Measurements from ENCODE around the gene MS4A8.
"Not testable (repeated sequence)": the region's sequence is repeated elsewhere in the genome, so short reads cannot be mapped to it uniquely, and the experiment has no call there.

The MS4A8 gene

DNA sequence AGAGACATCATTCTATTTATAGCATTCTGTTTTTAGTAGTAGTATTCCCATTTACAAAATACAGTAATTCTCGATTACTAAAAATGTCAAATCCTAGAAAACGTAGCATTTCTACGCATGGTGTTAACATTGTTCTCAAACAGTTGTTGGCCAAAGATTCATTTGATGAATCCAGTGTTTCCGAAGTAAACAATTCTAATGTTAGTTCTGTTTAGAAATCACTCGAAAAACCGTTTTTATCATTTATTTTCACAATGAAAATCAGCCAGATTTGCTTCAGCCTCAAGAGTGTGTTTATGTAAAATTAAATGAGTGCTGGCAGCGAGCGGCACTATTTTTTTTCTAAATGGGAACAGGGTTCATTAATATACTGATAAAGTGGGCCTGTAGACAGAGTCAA is 32.2 kb downstream of the MS4A8 start:
- no peak for DNase-seq

DNA sequence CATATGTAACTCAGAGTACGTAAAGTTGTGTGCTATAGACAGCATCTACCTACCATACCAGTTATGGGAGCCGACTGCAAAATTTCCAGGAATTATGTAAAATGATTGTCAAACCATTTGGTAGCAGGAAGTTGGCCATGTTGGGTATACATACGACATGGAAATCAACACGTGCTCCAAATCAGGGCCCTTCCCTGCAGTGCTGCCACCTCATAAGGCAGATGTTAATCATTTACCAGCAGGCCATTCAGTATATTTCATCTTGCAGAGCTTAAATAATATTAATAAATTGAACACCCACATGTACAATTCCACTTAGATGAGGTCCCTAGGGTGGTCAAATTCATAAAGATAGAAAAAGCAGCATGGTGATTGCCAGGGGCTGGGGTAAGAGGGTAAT is 34.9 kb downstream of the MS4A8 start:
- DNase-seq, result no peak

DNA sequence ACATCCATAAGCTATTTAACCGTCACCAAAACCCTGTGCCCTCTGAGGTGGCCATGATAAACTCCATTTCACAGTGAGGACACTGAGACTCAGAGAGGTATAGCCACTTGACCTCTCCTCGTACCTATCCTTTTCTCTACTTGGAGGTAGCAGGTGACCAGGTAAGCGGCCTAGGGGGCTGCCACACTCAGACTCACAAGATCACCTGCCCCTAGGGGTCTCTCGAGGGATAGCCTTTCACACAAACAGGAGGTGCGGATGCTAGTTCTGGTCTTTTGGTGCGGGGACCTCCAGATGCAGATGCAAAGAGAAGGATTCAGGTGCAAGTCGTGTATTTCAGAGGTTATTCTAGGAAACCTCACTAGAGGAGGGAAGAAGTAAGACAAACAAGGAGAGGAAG is 39.7 kb downstream of the MS4A8 start:
- DNase-seq, result no peak

DNA sequence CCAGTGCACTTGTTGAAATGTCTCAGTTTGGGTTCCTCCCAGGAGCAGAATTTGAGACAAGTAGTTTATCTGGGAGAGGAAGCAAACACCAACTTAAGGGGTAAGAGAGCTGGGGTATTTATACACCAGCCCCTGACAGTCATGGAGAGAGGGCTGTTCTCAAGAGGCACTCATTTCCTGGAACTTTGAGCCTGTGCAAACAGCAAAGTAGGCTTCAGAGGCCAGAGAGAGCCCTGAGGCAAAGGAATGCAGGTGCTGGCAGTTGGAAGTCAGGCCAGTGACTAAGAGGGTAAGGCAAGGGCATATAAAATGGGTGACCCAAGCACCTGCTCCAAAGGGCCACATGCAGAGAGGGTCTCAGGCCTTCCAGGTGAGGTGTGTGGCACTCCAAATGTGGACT is 41.2 kb downstream of the MS4A8 start:
- DNase-seq, result no peak

DNA sequence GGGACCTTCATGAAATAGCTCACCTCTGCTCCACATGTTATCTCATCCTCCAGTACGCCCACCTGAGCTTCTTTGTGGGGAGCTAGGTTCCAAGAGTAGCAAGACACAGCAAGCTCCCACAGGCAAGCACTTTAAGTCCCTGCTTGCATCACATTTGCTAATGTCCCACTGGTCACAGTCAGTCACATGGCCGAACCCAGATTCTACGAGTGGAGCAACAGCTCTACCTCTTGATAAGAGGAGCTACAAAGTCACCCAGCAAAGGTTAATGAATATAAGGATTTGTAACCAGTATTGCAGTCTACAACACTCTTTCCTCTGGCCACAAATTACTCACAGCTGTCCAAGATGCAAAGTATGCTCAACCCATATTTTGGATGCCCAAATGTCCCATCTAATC is 42.0 kb downstream of the MS4A8 start:
- DNase-seq, result no peak

DNA sequence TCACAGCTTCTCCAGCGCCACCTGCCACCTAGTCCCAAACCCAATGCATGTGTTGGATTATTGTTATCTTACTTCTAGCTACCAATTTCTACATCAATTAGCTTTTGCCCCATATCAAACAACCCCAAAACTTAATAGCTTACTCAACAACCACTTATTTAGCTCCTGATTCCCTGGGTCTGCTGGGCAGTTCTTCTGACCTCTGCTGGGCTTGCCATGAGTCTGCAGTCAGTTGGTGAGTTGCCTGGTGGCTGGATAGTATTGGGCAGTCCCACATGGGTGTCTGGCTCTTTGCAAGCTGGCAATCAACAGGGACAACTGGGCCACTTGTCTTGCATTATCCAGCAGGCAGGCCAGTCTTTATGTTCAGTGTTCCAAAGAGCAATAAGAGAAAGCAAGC is 43.6 kb downstream of the MS4A8 start:
- DNase-seq, result no peak

DNA sequence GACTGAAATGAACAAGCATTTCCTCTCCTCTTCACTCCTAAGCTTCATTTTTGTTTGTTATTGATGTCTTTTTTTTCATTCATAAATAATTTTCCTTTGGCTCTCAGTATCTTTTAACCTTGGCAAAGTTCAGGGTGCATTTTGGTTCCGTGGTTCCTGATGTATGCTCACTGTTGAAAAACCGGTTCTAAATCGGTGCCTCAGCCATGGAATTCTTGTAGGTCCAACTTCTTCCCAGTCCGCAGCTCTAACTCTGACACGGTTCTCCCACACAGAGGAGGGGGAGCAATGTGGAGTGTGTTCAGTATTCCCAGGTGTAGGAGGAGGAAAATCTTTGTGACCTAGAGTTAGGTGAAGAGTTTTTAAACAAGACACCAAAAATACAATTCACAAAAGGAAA is 44.7 kb downstream of the MS4A8 start:
- no peak for DNase-seq

DNA sequence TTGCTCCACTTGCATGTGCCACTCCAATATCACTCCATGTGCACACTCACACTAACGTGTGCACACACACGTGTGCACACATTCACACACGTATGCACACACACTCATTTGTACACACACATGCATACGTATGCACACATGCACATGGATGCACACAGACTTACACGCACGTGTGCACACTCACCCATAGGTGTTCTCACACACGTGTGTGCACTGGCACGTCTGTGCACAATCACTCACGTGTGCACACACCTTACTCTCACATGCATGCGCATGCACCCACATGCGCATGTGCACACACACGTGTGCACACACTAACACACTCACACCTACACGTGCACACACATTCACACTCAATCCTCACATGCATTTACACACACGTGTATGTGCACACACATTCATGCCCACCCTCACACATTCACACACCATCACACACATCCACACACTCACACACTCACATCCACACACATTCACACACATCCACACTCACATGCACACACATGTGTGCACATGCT is 48.0 kb downstream of the MS4A8 start:
- no peak for DNase-seq

DNA sequence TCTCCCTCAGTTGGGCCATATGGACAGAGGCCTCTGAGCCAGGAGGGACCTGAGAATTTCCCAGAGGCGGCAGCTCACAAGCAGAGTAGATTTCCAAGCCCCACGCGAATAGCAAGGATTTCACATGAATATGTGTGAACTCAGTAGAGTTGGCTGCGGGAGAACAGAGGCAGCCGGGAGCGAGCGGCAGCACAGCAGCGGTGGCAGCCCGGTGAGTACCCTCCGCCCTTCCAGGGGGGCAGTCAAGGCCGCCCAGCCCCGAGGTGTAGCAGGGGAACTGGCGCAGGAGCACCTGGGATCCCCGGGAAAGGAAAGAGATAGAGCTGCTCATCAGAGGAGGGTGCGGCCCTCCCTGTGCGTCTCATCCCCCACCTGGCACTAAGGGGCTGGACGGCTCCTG is 48.8 kb downstream of the MS4A8 start:
- DNase-seq, result no peak

DNA sequence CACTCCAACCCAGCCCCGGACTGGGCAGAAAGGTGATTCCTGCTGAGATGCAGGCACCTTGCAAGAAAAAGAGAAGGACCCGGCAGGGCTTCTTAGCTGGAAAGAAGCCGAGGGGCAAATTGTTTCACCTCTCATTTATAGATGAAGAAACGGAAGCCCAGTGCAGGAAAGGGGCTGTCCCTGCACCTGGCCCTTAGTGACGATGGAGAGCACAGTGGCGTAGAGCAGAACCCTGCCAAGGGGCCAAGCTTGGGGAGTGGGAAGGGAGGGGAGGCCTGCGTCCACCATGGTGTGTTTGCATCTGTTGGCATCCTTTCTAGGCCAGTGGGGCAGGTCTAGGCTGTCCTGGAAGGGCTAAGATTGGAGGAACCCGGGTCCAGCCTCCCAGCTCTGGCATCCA is 49.4 kb downstream of the MS4A8 start:
- no peak for DNase-seq

DNA sequence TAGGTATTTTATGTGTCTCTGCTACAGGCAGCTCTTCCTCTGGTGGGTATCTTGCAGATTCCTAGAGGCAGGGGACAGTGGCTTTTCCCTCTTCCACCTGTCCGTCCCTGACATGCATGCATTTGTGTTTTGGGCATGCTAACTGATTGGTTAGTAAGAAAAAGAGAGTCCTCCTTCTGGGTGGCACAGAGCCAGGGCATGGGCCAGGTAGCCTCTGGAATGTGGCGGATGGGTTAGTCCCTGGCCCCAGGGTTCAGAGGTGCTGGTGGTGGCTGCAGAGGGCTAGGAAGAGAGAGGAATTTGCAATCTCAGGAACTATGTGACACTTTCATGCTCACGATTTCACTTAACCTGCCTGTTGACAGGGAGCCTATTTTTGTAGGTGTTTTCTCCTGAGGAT is 51.5 kb downstream of the MS4A8 start:
- DNase-seq, result no peak

DNA sequence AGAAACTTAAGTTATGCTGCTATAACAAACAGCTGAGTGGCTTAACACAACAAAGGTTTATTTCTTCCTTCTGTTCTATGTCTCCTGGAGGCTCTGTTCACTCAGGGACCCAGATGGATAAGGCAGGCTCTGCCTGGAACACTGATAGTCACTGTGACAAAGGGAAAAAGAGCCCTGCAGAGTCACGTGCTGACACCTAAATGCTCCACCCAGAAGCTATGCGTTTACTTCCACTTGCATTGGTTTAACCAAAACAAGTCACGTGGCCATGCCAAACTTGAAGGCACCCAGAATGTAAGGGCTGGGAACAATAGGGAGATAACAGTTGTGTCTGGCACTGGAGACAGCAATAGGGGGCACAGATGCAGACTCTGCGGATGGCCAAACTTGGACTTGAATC is 53.9 kb downstream of the MS4A8 start:
- DNase-seq, result no peak

DNA sequence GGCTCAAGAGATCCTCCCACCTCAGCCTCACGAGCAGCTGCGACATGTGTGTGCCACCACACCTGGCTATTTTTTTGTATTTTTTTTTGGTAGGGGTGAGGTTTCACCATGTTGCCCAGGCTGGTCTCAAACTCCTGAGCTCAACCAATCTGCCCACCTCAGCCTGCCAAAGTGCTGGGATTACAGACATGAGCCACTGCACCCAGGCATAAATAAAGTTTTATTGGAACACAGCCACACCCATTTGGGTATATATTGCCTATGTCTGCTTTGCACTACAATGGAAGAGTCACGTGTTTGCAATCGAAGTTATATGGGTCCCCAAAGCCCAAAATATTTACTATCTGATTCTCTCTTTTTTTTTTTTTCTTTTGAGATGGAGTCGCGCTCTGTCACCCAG is 55.5 kb downstream of the MS4A8 start:
- no peak for DNase-seq

DNA sequence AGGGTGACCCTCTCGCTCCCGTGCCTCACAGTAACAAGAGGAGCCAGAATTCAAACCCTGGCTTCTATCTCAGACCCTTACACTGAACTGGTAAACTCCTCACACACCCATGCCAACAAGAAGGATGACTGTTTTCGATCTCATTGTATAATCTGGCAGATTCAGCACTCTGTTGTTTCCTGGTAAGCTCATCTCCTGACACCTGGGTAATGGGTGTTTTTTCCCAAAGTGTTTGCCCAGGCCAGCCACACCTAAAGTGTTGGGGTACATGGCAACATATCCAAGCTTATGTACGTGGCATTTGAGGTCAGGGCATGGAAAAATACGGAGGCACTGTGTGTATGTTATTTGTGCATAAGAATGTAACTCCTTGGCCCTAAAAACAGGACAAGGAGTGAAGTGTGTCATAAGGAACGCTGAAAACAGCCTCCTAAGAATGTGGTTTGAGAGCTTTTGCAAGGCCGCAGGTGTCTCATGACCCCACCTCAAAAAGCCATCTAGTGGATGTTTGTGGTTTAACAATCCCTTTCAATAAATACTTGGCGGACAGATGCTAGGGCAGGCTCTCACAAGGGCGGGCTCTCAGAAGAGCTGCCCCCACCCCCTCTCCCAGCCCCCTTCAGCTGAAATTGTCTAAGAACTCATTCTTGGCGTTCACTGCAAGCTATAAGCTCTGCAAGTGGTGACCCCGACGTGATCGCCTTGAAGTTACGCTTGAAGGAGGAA is 57.1 kb downstream of the MS4A8 start, which contains the start of gene MS4A15:
Gene MS4A15 (plus strand): TSS at position 561 of the 726 bp plus-strand sequence. CDS start 6,867 bp downstream, outside the sequence.
- DNase-seq, result no peak

DNA sequence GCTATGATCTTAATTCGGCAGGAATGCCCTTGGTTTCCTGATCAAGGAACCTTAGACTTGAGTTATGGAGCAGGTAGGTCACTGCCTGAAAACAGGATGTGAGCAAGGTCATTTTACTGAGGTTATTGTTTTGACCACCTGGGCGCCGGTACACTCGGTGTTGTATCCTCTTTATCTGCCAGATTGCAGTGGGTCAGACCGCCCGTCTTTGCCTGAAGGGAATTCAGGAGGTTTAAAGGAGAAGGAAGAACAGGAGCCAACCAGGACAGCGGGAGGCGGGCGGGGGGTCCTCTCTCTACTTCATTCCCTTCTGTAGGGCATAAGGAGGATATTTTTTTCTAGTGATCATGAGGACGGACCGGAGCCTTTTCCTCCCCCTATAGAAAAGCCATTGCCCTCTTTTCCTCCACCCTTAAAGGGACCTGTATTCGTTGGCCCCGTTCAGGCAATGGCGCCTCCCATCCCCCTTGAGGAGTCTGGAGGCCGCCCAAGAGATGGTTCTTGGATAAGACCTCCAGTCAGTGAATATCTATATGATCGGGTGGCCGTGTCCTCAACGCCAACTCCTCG is 57.9 kb downstream of the MS4A8 start:
- DNase-seq, result no peak

DNA sequence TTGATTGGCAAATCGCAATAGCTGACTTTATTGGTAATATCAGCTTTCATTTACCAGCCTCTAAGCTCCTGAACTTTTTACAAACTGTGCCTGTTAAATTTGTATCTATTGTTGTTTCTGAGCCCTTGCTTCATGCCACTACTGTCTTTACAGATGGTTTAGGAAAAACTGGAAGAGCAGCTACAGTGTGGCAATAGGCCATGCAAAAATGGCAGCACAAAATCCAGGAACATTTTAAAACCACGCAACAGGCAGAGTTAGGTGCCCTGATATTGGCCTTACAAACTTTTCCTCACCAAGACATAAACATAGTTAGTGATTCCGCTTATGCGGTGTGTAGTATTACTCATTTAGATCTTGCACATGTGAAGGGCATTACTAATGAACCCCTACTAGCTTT is 59.3 kb downstream of the MS4A8 start:
- DNase-seq, result not testable (repeated sequence)

DNA sequence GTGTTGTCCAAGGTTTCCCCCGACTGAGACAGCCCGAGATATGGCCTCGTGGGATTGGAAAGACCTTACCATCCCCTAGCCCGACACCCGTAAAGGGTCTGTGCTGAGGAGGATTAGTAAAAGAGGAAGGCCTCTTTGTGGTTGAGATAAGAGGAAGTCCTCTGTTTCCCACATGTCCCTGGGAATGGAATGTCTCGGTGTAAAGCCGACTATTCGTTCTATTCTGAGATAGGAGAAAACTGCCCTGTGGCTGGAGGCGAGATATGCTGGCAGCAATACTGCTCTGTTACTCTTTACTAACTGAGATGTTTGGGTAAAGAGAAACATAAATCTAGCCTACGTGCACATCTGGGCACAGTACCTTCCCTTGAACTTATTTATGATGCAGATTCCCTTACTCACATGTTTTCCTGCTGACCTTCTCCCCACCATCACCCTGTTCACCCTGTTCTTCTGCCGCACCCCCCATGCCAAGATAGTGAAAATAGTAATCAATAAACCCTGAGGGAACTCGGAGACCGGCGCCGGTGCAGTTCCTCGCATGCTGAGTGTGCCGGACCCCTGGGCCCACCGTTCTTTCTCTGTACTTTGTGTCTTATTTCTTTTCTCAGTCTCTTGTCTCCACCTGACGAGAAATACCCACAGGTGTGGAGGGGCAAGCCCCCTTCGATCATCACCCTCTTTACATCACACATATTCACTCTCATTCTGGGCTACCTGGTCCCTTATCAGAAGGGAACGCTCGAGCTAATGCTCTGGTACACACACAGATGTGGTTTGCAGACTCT is 60.2 kb downstream of the MS4A8 start:
- DNase-seq, result not testable (repeated sequence)

DNA sequence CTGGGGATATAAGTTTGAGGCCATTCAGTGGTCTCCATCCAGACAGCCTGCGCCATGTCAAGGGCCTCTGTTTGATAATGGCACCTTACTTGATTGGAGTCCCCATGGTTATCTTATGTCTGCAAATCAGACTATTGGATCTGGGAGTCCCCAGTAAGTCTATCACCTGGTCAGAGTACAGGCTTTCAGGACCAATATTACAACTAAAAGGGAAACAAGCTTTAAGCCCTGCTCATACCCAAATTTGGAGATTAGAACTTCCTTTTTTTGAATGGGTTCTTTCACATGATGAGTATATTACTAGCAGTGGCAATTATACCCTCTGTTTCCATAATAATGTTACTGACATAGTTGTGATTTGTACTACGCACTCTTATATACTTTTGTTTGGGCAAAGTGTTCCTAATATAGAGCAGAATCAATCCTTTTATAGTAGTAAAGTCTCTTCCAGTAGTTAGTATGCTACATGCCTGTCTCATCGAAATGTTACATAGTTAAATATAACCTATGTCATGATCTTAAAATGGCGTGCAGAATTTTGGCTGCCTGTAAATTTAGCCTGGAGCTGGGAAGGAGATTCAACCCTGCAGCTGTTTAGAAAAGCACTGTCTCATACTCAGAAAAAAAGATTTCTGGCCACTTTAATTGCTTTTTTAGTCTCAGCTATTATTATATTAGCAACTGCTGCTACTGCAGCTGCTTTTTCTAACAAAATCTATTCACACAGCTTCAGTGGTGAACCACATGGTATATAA is 62.2 kb downstream of the MS4A8 start:
- no peak for DNase-seq

DNA sequence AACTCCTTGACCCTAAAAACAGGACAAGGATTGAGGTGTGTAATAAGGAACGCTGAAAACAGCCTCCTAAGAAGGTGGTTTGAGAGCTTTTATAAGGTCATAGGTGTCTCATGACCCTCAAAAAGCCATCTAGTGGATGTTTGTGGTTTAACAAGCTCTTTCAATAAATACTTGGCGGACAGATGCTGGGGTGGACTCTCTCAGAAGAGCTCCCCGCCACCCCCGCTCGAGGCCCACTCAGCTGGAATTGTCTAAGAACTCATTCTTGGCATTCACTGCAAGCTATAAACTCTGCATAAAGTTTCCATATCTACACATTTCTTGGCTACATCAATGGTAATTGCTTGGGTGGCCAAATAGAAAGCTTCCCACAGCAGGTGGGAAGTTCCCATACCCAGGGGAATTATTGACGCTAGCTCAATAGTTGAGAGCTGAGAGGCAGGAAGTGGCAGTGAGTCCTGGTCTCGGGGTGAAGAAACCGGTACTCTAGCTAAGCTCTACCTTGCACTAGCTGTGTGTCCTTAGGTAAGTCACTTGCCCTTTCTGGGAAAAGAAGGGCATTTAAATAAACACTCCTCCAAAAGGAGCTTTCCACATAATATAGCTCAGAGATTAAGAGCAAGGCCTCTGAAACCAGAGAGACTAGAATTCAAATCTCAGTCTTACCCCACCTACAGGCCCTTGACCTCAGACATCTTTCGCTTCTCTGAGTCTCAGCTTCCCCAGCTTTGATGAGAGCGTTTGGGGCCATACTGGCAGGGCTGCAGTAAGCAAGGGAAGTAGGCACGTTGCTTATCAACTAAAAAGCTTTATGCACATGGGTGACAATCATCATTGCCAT is 63.7 kb downstream of the MS4A8 start:
- no peak for DNase-seq

DNA sequence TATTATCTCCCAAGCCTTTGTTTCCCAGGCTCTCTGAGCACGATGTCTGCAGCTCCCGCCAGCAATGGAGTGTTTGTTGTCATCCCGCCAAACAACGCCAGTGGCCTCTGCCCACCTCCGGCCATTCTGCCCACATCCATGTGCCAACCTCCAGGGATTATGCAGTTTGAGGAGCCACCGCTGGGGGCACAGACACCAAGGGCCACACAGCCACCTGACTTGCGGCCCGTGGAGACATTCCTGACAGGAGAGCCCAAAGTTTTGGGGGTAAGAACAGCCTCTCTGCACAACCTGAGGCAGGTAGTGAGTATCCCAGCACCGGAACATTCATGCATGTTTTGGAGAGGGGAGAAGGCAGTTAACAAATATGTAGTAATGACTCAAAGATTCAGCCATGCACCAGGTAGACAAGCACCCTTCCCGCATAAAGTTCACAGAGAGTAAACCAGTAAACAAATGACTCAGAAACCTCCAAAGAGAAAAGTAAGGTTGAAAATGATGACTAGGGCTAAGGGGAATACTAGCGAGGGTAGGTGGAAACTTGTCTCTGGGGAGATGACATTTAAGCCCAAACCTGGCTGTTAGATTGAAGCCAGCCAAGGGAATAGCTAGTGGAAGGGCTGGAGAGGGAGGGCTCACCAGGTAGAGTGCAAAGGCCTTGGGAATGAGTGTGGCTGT is 64.4 kb downstream of the MS4A8 start:
- DNase-seq, result no peak

DNA sequence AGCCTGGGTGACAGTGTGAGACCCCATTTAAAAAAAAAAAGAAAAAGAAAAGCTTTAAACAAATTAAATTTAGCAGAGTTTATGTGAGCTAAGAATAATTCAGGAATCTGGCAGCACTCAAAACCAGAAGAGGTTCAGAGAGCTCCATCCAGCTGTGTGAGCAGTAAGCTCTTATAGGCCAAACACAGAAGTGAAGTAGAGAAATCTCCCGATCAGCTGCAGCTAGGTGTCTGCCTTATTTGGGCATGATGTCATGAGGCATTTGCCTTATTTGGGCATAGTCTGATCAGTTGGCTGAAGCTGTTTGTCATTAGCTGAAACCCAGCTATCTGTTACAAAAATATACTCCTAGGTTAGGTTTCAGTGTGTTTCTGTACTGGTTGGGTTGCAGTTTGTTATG is 65.5 kb downstream of the MS4A8 start:
- no peak for DNase-seq

DNA sequence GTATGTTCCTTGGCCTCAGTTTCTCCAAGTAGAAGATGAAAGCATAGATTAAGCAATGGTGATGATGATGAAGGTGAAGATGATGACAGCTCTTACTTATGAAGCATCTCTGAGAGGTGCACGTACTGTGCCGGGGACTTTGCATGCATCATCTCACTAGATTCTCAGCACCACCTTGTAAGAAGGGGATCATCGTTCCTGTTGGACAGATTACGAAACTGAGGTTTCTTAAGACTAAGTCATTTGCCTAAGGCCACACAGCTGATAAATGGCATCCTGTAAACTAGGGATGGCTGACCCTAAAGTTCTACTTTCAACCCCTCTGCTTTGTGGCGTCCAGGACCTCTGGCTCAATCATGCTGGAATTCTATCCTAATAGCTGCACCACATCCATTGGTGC is 65.9 kb downstream of the MS4A8 start:
- no peak for DNase-seq

All from GOT3 (cell line).